Suprapubic skin (tissue), 3 donors: ENCODE measurements around the gene CRY2.

Source experiments
- EP300 ChIP-seq: sonication (generic); formaldehyde crosslinking; IDR thresholded peaks from one replicate; pipeline ENCODE4 v1.6.1; 2017; ENCODE audit warnings: antibody characterized with exemption
- TF ChIP-seq, protein P1 (sequence below), 2 donors: fragments of 200-600 bp in 1 of 2; fragments of 450-650 bp in 1 of 2; sonication (generic) in 1 of 2; IDR thresholded peaks; one replicate each; pipeline ENCODE4 v1.5.1; 2016 to 2019; ENCODE audit warnings: antibody characterized with exemption in 2 of 2, mild to moderate bottlenecking in 1 of 2, moderate library complexity in 1 of 2

DNA sequence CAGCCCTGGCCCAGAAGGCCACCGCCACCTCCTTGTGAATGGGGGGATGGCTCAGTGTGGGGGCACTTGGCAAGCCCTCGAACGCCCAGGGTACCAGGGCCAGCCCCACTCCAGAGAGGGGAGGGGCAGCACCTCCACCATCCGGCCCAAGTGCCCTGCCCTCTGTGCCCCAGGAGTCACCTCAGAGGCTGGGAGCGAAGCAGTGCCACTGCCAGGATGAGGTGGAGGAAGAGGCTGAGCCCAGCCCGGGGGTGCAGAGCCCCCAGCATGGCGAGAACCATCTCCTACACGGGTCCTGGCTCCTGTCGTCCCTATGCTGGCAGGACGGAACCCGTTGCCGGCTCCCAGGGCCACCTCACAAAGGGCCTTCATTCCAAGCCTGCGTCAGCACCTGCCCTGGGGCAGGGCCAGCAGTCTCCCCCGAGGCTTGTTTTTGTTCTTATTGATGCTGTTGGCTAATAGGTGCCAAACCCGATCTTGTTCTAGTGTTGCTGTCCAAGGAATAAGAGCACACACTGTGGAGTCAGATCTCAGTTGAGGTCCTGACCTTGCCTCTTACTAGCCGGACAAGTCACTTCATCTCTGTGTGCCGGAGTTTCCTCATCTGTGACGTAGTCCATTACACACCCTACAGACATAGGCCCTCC is 59.8 kb downstream of the CRY2 start, which contains the start of gene FREY1:
- TF ChIP-seq, protein P1, sequence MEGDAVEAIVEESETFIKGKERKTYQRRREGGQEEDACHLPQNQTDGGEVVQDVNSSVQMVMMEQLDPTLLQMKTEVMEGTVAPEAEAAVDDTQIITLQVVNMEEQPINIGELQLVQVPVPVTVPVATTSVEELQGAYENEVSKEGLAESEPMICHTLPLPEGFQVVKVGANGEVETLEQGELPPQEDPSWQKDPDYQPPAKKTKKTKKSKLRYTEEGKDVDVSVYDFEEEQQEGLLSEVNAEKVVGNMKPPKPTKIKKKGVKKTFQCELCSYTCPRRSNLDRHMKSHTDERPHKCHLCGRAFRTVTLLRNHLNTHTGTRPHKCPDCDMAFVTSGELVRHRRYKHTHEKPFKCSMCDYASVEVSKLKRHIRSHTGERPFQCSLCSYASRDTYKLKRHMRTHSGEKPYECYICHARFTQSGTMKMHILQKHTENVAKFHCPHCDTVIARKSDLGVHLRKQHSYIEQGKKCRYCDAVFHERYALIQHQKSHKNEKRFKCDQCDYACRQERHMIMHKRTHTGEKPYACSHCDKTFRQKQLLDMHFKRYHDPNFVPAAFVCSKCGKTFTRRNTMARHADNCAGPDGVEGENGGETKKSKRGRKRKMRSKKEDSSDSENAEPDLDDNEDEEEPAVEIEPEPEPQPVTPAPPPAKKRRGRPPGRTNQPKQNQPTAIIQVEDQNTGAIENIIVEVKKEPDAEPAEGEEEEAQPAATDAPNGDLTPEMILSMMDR (IDR thresholded peaks at IDR 0.05), result no peak
- no peak for TF ChIP-seq EP300
